Stomach (tissue), 9 donors: ENCODE data around the gene SUPT3H. TPM values are rescaled to one million over a fixed set of nuclear protein-coding genes. Genes with fewer than 3 reads are reported as not detected.

Source experiments
- DNase-seq, 2 donors: peaks; one replicate each; pipeline versions ENCODE4 v3.0.0 to v3.0.0-alpha.2; 2013 to 2019
- H3K27ac ChIP-seq, 5 donors: fragments of 200-600 bp in 4 of 5; sonication (generic) in 4 of 5; one replicate each; pipeline ENCODE4 v1.5.1; 2013 to 2019; ENCODE audit warnings: mild to moderate bottlenecking in 1 of 5, moderate library complexity in 1 of 5
- H3K27me3 ChIP-seq, 3 donors: fragments of 200-600 bp; sonication (generic); one replicate each; pipeline ENCODE4 v1.5.1; 2017 to 2019; ENCODE audit warnings: mixed run types in 1 of 3
- H3K36me3 ChIP-seq, 4 donors: fragments of 200-600 bp; sonication (generic); 1 replicate in 3 of 4; 2 replicates in 1 of 4; pipeline ENCODE4 v1.5.1; 2016 to 2019
- H3K4me1 ChIP-seq, 4 donors: fragments of 200-600 bp; sonication (generic); one replicate each; pipeline ENCODE4 v1.5.1; 2016 to 2019
- H3K4me3 ChIP-seq, 4 donors: fragments of 200-600 bp; sonication (generic) in 3 of 4; one replicate each; pipeline ENCODE4 v1.5.1; 2016 to 2019; ENCODE audit warnings: mild to moderate bottlenecking in 1 of 4
- H3K9me3 ChIP-seq, 4 donors: fragments of 200-600 bp; sonication (generic); one replicate each; pipeline ENCODE4 v1.5.1; 2016 to 2019
- EP300 ChIP-seq: sonication (generic); formaldehyde crosslinking; IDR thresholded peaks from one replicate; pipeline ENCODE4 v1.6.1; 2017; ENCODE audit warnings: antibody characterized with exemption
- POLR2A ChIP-seq, 4 donors: fragments of 450-650 bp; IDR thresholded peaks; one replicate each; pipeline ENCODE4 v1.6.1; 2016; ENCODE audit warnings: antibody characterized with exemption in 4 of 4, control low read depth in 2 of 4, mild to moderate bottlenecking in 1 of 4, moderate library complexity in 1 of 4
- POLR2AphosphoS5 ChIP-seq, 3 donors: sonication (generic); formaldehyde crosslinking; IDR thresholded peaks; one replicate each; pipeline ENCODE4 v1.6.1; 2016; ENCODE audit warnings: antibody characterized with exemption in 3 of 3
- WGBS, 5 donors: extraction: QIAGEN DNeasy Blood & Tissue Kit in 3 of 5; methylation state at CpG; one replicate each; pipeline versions ENCODE4 v1.1.5 to v1.1.7; 2013 to 2018; 5-methylcytosine and 5-hydroxymethylcytosine counted together
- intact Hi-C: fragments of 100-400 bp; cut with DNase I; formaldehyde crosslinking; loops from one replicate; pipeline ENCODE4 v1.15.1; 2023; ENCODE audit warnings: low total_unique reads
- polyA plus RNA-seq, 3 donors: library from polyadenylated mRNA; stranded (reverse); fragments of 200-250 nt; gene quantifications; one replicate each; pipeline ENCODE4 v1.2.3, GENCODE V29; 2013
- total RNA-seq, 5 donors: library from RNA; depleted of rRNA; stranded (reverse); fragments of >200 nt; gene quantifications; one replicate each; pipeline versions ENCODE4 v1.1.0 to v1.2.3, GENCODE V29; 2014 to 2016
- TF ChIP-seq, protein P1 (sequence below), 7 experiments: fragments of 450-650 bp in 4 of 7; fragments of 200-600 bp in 3 of 7; sonication (generic) in 3 of 7; IDR thresholded peaks; one replicate each; pipeline ENCODE4 v1.5.1; 2016 to 2019; ENCODE audit warnings: antibody characterized with exemption in 7 of 7, control low read depth in 2 of 7, mild to moderate bottlenecking in 1 of 7
- donor health status: healthy with polysubstance abuse.
- donor health status: Bipolar disorder and iron deficiency.
- donor health status: healthy.

SUPT3H gene
- total and polyA plus RNA-seq, 8 donors = 0.29 to 16.2 (median 4.0) TPM; not detected in 1

DNA sequence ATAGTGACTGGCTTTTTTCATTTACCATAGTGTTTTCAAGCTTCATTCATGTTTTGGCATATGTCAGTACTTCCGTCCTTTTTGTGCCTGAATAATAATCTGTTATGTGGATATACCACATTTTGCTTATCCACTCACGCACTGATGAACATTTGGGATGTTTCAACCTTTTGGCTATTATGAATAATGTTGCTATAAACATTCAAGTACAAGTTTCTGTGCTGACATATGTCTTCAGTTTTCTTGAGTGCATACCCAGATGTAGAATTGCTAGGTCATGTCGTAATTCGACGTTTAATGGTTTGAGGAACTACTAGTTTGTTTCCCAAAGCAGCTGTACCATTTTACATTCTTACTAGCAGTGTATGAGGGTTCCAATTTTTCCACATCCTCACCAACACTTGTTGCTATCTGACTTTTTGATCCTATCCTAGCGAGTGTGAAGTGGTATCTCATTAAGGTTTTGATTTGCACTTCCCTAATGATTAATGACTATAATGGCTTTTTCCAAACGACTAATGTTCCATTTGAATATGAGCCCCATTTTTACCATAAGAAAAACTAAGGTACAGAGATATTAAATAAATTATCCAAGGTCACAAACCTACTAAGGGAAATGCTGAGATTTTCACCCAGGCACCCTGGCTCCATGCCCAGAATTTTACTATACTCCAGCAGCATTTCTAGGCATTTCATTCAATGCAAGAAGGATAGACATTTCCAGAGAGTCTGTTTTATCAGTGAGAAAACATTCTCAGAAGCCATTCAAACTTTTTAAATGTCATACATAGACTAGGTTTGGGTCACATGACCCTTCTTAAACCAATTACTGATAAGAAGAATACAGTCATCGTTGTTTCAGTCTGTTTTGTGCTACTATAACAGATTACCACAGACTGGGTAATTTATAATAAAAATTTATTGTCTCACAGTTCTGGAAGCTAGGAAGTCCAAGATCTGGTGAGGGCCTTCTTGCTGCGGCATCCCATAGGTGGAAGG is 120.7 kb downstream of the SUPT3H start:
- Histone ChIP-seq H3K36me3 (no peaks in the 10 kb centered on the region), H3K4me1 (peaks cover 0 to 4% (median 0%) of the 10 kb centered on the region in 4 donors), H3K27me3 (no peaks in the 10 kb centered on the region), H3K27ac (no peak overlapping the region), H3K9me3 (no peaks in the 10 kb centered on the region), H3K4me3 (no peak overlapping the region)
- TF ChIP-seq, protein P1, sequence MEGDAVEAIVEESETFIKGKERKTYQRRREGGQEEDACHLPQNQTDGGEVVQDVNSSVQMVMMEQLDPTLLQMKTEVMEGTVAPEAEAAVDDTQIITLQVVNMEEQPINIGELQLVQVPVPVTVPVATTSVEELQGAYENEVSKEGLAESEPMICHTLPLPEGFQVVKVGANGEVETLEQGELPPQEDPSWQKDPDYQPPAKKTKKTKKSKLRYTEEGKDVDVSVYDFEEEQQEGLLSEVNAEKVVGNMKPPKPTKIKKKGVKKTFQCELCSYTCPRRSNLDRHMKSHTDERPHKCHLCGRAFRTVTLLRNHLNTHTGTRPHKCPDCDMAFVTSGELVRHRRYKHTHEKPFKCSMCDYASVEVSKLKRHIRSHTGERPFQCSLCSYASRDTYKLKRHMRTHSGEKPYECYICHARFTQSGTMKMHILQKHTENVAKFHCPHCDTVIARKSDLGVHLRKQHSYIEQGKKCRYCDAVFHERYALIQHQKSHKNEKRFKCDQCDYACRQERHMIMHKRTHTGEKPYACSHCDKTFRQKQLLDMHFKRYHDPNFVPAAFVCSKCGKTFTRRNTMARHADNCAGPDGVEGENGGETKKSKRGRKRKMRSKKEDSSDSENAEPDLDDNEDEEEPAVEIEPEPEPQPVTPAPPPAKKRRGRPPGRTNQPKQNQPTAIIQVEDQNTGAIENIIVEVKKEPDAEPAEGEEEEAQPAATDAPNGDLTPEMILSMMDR (IDR thresholded peaks at IDR 0.05) = no peak
- TF ChIP-seq POLR2AphosphoS5 (IDR thresholded peaks at IDR 0.05) (no peak), EP300 (no peak), POLR2A (IDR thresholded peaks at IDR 0.05) (no peak)
- intact Hi-C loops = no loop called here
- 84 to 92% (median 90%) methylated on average over 9 of the region's 9 CpGs for WGBS, 5 donors
- no peak for DNase-seq

DNA sequence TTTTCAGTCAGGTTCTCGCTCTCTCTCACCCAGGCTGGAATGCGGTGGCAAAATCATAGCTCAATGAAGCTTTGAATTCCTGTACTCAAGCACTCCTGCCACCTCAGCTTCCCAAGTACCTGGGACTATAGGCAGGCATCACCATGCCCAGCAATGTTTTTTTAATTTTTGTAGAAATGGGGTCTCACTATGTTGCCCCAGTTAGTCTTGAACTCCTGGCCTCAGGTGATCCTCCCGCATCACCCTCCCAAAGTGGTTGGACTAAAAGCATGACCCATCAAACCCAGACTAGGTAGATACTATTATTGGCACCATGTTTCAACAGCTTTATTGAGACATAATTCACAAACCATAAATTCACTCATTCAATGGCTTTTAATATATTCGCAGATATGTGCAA is 122.3 kb downstream of the SUPT3H start:
- no peak overlapping the region for H3K4me3 ChIP-seq
- 97 to 100% (median 98%) methylated on average over 4 of the region's 4 CpGs for WGBS, 5 donors
- no peaks in the 10 kb centered on the region for H3K36me3 ChIP-seq
- no peak for TF ChIP-seq POLR2A (IDR thresholded peaks at IDR 0.05)
- TF ChIP-seq, protein P1 (IDR thresholded peaks at IDR 0.05) = no peak
- intact Hi-C loops = no loop called here
- H3K27ac ChIP-seq = no peak overlapping the region
- H3K4me1 ChIP-seq = peaks cover 0 to 4% (median 0%) of the 10 kb centered on the region in 4 donors
- no peak for DNase-seq
- H3K27me3 ChIP-seq = no peaks in the 10 kb centered on the region
- H3K9me3 ChIP-seq = no peaks in the 10 kb centered on the region

DNA sequence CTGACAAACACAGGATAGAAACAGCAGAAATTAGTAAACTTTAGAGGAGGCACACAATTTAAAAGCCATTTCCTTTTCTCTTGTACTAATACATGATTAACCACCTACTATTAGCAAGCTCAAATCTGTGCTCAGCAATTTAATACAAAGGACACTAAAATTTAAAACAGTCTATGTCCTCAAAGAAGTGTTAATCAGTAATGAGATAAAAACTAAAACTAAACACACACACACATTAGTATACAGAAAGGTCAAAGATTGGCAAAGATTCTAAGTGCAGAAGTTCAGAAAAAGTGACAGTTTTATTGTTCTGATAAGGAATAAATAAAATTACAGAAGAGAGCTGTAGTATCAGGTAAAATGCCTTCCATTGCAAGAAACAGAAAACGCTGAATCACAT is 123.5 kb downstream of the SUPT3H start:
- Histone ChIP-seq H3K4me3 (no peak overlapping the region), H3K9me3 (no peaks in the 10 kb centered on the region), H3K4me1 (peaks cover 0 to 4% (median 0%) of the 10 kb centered on the region in 4 donors), H3K27ac (no peak overlapping the region), H3K27me3 (no peaks in the 10 kb centered on the region), H3K36me3 (no peaks in the 10 kb centered on the region)
- intact Hi-C loops = no loop called here
- no peak for DNase-seq
- TF ChIP-seq POLR2AphosphoS5 (IDR thresholded peaks at IDR 0.05) = no peak
- TF ChIP-seq POLR2A (IDR thresholded peaks at IDR 0.05) = no peak
- TF ChIP-seq EP300 = no peak
- TF ChIP-seq, protein P1 (IDR thresholded peaks at IDR 0.05) = no peak
- 38 to 63% (median 49%) methylated on average over 1 of the region's 1 CpG for WGBS, 5 donors

DNA sequence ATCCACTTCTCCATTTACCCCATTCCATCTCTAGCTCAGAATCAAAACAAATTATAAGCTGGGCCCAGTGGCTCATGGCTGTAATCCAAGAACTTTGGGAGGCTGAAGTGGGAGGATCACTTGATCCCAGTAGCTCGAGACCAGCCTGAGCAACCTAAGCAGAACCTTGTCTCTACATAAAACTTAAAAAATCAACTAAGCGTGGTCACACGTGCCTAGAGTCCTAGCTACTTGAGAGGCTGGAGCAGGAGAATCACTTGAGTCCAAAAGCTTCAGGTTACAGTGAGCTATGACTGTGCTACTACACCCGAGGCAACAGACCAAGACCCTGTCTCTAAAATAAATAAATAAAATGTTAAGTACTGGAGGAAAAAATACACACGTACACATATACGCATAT is 124.3 kb downstream of the SUPT3H start:
- H3K36me3 ChIP-seq = no peaks in the 10 kb centered on the region
- intact Hi-C loops = no loop called here
- H3K27ac ChIP-seq = no peak overlapping the region
- peaks cover 0 to 4% (median 0%) of the 10 kb centered on the region in 4 donors for H3K4me1 ChIP-seq
- H3K9me3 ChIP-seq = no peaks in the 10 kb centered on the region
- H3K27me3 ChIP-seq = no peaks in the 10 kb centered on the region
- no peak for DNase-seq
- H3K4me3 ChIP-seq = no peak overlapping the region
- TF ChIP-seq POLR2AphosphoS5 (IDR thresholded peaks at IDR 0.05) (no peak), POLR2A (IDR thresholded peaks at IDR 0.05) (no peak), EP300 (no peak)
- TF ChIP-seq, protein P1 (IDR thresholded peaks at IDR 0.05) = no peak
- WGBS, 5 donors = 66 to 88% (median 78%) methylated on average over 6 of the region's 6 CpGs
